H1 (cell line): ENCODE results near the gene RAPGEF1. TPM values are rescaled to one million over a fixed set of nuclear protein-coding genes. Genes with fewer than 3 reads are reported as not detected.

Experiments
- CTCF ChIA-PET: fragments of 300-600 bp; sonication (Branson Sonifier 250); formaldehyde crosslinking; loops from one replicate; lab custom pipeline; 2021; ENCODE audit not compliant: partially characterized antibody; lab: Charles Lee
- POLR2A ChIA-PET: fragments of 300-600 bp; sonication (Branson Sonifier 250); formaldehyde crosslinking; loops from one replicate; lab custom pipeline; 2021; ENCODE audit warnings: inconsistent platforms; ENCODE audit not compliant: partially characterized antibody; lab: Charles Lee
- DNase-seq, 2 experiments: peaks; one replicate each; pipeline versions ENCODE4 v3.0.0 to v3.0.0-alpha.2; 2010 to 2022; ENCODE audit warnings: low spot score in 2 of 2, low read depth in 1 of 2, mixed read lengths in 1 of 2
- FAIRE-seq: peaks from 2 replicates; lab custom pipeline; 2011; peaks lifted over from hg19 to GRCh38; lab: Jason Lieb, UNC
- H2AFZ ChIP-seq: 2 replicates; pipeline ENCODE4 v1.8.1; 2012; ENCODE audit warnings: low read length, inconsistent platforms
- H2AK5ac ChIP-seq: 2 replicates; pipeline ENCODE4 v1.6.1; 2013; ENCODE audit warnings: low read depth, low read length
- H2BK120ac ChIP-seq: replicated peaks from 2 replicates; pipeline ENCODE3; 2013; ENCODE audit warnings: low read depth, low read length, inconsistent platforms
- H2BK12ac ChIP-seq: 2 replicates; pipeline ENCODE4 v1.6.1; 2013; ENCODE audit warnings: low read depth, low read length
- H2BK15ac ChIP-seq: 2 replicates; pipeline ENCODE4 v1.6.1; 2013; ENCODE audit warnings: low read length
- H2BK20ac ChIP-seq: 2 replicates; pipeline ENCODE4 v1.6.1; 2013; ENCODE audit warnings: low read length
- H2BK5ac ChIP-seq: 2 replicates; pipeline ENCODE4 v1.6.1; 2013; ENCODE audit warnings: low read depth, low read length
- H3K14ac ChIP-seq: 2 replicates; pipeline ENCODE4 v1.6.1; 2013; ENCODE audit warnings: inconsistent platforms; ENCODE audit not compliant: insufficient read length
- H3K18ac ChIP-seq: 2 replicates; pipeline ENCODE4 v1.6.1; 2013; ENCODE audit warnings: low read length; ENCODE audit errors: extremely low read depth
- H3K23ac ChIP-seq: 2 replicates; pipeline ENCODE4 v1.6.1; 2013; ENCODE audit warnings: inconsistent platforms; ENCODE audit not compliant: insufficient read length
- H3K23me2 ChIP-seq: 2 replicates; pipeline ENCODE4 v1.6.1; 2013; ENCODE audit warnings: low read depth, low read length
- H3K27ac ChIP-seq: 2 replicates; pipeline ENCODE4 v1.6.1; 2011; ENCODE audit warnings: low read depth, low read length, inconsistent platforms
- H3K27me3 ChIP-seq, 4 experiments: replicated peaks in 1 of 4; 1 replicate in 1 of 4; 2 replicates in 3 of 4; pipeline versions ENCODE4 v1.6.1 to v1.8.1; 2011 to 2013; ENCODE audit warnings: low read length in 3 of 4, mild to moderate bottlenecking in 3 of 4, inconsistent platforms in 2 of 4, mixed read lengths in 2 of 4, moderate library complexity in 1 of 4; ENCODE audit not compliant: control insufficient read depth in 3 of 4, insufficient read depth in 3 of 4; ENCODE audit errors: extremely low read depth in 1 of 4
- H3K36me3 ChIP-seq, 4 experiments: 2 replicates each; pipeline versions ENCODE4 v1.6.1 to v1.8.1; 2011 to 2013; ENCODE audit warnings: mild to moderate bottlenecking in 4 of 4, low read length in 3 of 4, moderate library complexity in 2 of 4, control low read depth in 1 of 4, inconsistent platforms in 1 of 4; ENCODE audit not compliant: insufficient read depth in 4 of 4, control insufficient read depth in 2 of 4
- H3K4ac ChIP-seq: replicated peaks from 2 replicates; pipeline ENCODE3; 2013; ENCODE audit warnings: low read length, low read depth, mixed read lengths, inconsistent platforms; ENCODE audit not compliant: insufficient read length
- H3K4me1 ChIP-seq, 4 experiments: replicated peaks in 1 of 4; 1 replicate in 1 of 4; 2 replicates in 3 of 4; pipeline versions ENCODE4 v1.6.1 to v1.8.1; 2011 to 2013; ENCODE audit warnings: low read length in 3 of 4, inconsistent platforms in 2 of 4, mixed read lengths in 1 of 4; ENCODE audit not compliant: insufficient read depth in 4 of 4, control insufficient read depth in 3 of 4
- H3K4me2 ChIP-seq, 2 experiments: 2 replicates each; pipeline versions ENCODE4 v1.6.1 to v1.8.1; 2011 to 2013; ENCODE audit warnings: low read depth in 2 of 2, low read length in 2 of 2, control low read depth in 1 of 2, inconsistent platforms in 1 of 2, mild to moderate bottlenecking in 1 of 2; ENCODE audit not compliant: insufficient read depth in 1 of 2
- H3K4me3 ChIP-seq, 4 experiments: fragments of 200-600, 300-600 bp in 1 of 4; sonication (generic), shearing (Covaris generic), sonication (Bioruptor Twin) in 1 of 4; 2 replicates each; pipeline versions ENCODE4 v1.5.1 to v1.8.1; 2011 to 2016; ENCODE audit warnings: low read length in 4 of 4, low read depth in 3 of 4, control low read depth in 2 of 4, inconsistent platforms in 2 of 4, mild to moderate bottlenecking in 2 of 4, mixed read lengths in 1 of 4, moderate library complexity in 1 of 4; ENCODE audit not compliant: insufficient read depth in 2 of 4; ENCODE audit errors: extremely low read depth in 1 of 4
- H3K56ac ChIP-seq: replicated peaks from 2 replicates; pipeline ENCODE3; 2013; ENCODE audit warnings: low read depth, mild to moderate bottlenecking, mixed read lengths, low read length, inconsistent platforms; ENCODE audit not compliant: insufficient read length
- H3K79me1 ChIP-seq: 2 replicates; pipeline ENCODE4 v1.6.1; 2013; ENCODE audit warnings: low read depth, low read length, control low read depth
- H3K79me2 ChIP-seq, 2 experiments: 2 replicates each; pipeline versions ENCODE4 v1.6.1 to v1.8.1; 2012 to 2013; ENCODE audit warnings: low read length in 2 of 2, mild to moderate bottlenecking in 2 of 2, inconsistent platforms in 1 of 2; ENCODE audit not compliant: insufficient read depth in 2 of 2, control insufficient read depth in 1 of 2
- H3K9ac ChIP-seq, 4 experiments: replicated peaks in 1 of 4; 1 replicate in 1 of 4; 2 replicates in 3 of 4; pipeline versions ENCODE4 v1.6.1 to v1.8.1; 2011 to 2013; ENCODE audit warnings: low read depth in 3 of 4, low read length in 3 of 4, control low read depth in 2 of 4, mild to moderate bottlenecking in 2 of 4, moderate library complexity in 2 of 4, inconsistent platforms in 1 of 4; ENCODE audit errors: extremely low read depth in 1 of 4
- H3K9me3 ChIP-seq, 2 experiments: 2 replicates each; pipeline versions ENCODE4 v1.6.1 to v1.8.1; 2012 to 2013; ENCODE audit warnings: mild to moderate bottlenecking in 2 of 2, moderate library complexity in 2 of 2, control low read depth in 1 of 2, inconsistent platforms in 1 of 2, low read depth in 1 of 2, low read length in 1 of 2, mixed read lengths in 1 of 2; ENCODE audit not compliant: insufficient read depth in 2 of 2
- H4K20me1 ChIP-seq, 2 experiments: replicated peaks in 1 of 2; 2 replicates each; pipeline versions ENCODE3 to v1.8.1; 2011 to 2013; ENCODE audit warnings: inconsistent platforms in 2 of 2, low read length in 2 of 2, mild to moderate bottlenecking in 1 of 2; ENCODE audit not compliant: insufficient read depth in 2 of 2, control insufficient read depth in 1 of 2
- H4K5ac ChIP-seq: 2 replicates; pipeline ENCODE4 v1.6.1; 2013; ENCODE audit warnings: low read length, low read depth, mixed read lengths, inconsistent platforms; ENCODE audit not compliant: insufficient read length
- H4K8ac ChIP-seq: 2 replicates; pipeline ENCODE4 v1.8.0; 2013; ENCODE audit warnings: mild to moderate bottlenecking, moderate library complexity, low read length, inconsistent platforms; ENCODE audit not compliant: insufficient read depth; ENCODE audit errors: extremely low read depth
- H4K91ac ChIP-seq: replicated peaks from 2 replicates; pipeline ENCODE3; 2013; ENCODE audit warnings: low read length, mixed read lengths, inconsistent platforms; ENCODE audit not compliant: insufficient read length
- CBX8 ChIP-seq: fragments of 300-800, 300-1000 bp; sonication (generic); IDR thresholded peaks from 2 replicates; pipeline ENCODE4 v1.7.1; 2016; ENCODE audit warnings: low read depth, low read length, borderline replicate concordance
- CEBPB ChIP-seq: IDR thresholded peaks from 2 replicates; pipeline ENCODE4 v1.6.1; 2012; ENCODE audit warnings: low read depth, low read length
- KDM4A ChIP-seq: IDR thresholded peaks from one replicate; pipeline ENCODE4 v1.7.1; 2012; ENCODE audit warnings: low read depth, mild to moderate bottlenecking, moderate library complexity, low read length, inconsistent platforms; ENCODE audit not compliant: severe bottlenecking
- MAX ChIP-seq: IDR thresholded peaks from 2 replicates; pipeline ENCODE4 v1.6.1; 2012; ENCODE audit warnings: inconsistent platforms
- NANOG ChIP-seq: IDR thresholded peaks from 2 replicates; pipeline ENCODE4 v1.6.1; 2011; ENCODE audit warnings: low read length, low read depth, mild to moderate bottlenecking, inconsistent platforms; ENCODE audit not compliant: insufficient read depth, poor library complexity, severe bottlenecking
- PHF8 ChIP-seq: fragments of 200-600 bp; sonication (generic); conservative IDR thresholded peaks from 2 replicates; pipeline ENCODE4 v1.7.1; 2012; ENCODE audit warnings: low read depth, mild to moderate bottlenecking, inconsistent platforms, low read length, moderate library complexity
- POLR2AphosphoS5 ChIP-seq: IDR thresholded peaks from 2 replicates; pipeline ENCODE4 v1.6.1; 2011; ENCODE audit warnings: low read depth, low read length
- POU5F1 ChIP-seq: IDR thresholded peaks from 2 replicates; pipeline ENCODE4 v1.6.1; 2011; ENCODE audit warnings: low read depth, mild to moderate bottlenecking, low read length, moderate library complexity
- RXRA ChIP-seq: IDR thresholded peaks from 2 replicates; pipeline ENCODE4 v1.6.1; 2011; ENCODE audit warnings: low read depth, mild to moderate bottlenecking, low read length, moderate library complexity; ENCODE audit not compliant: insufficient read depth
- SP2 ChIP-seq: IDR thresholded peaks from 2 replicates; pipeline ENCODE4 v1.6.1; 2012; ENCODE audit warnings: mild to moderate bottlenecking, low read length, inconsistent platforms
- WGBS, 2 experiments: shearing (Covaris generic) in 1 of 2; methylation state at CpG; one replicate each; pipeline versions ENCODE4 v1.1.6 to v1.1.7; 2013 to 2015; ENCODE audit warnings: low lambda C conversion rate in 2 of 2, mixed read lengths in 2 of 2, inconsistent platforms in 1 of 2, low coverage in 1 of 2, missing lambda C conversion rate in 1 of 2; ENCODE audit not compliant: insufficient replicate concordance in 2 of 2, insufficient coverage in 1 of 2, insufficient read length in 1 of 2; ENCODE audit errors: extremely low coverage in 1 of 2, missing lambda C conversion rate in 1 of 2; 5-methylcytosine and 5-hydroxymethylcytosine counted together
- polyA plus RNA-seq, 7 experiments: library from polyadenylated mRNA; depleted of rRNA in 3 of 7; stranded (reverse) in 5 of 7; unstranded in 2 of 7; fragments of >200 nt in 5 of 7; fragments of 200-250 nt in 2 of 7; gene quantifications; 1 replicate in 5 of 7; 2 replicates in 1 of 7; 4 replicates in 1 of 7; pipeline versions ENCODE4 v1.2.1 to v1.2.3, GENCODE V29; 2011 to 2013; ENCODE audit warnings: missing spikeins in 2 of 7, mixed read lengths in 2 of 7
- total RNA-seq: library from RNA; stranded (reverse); fragmentation: NEBNext Ultra II Directional; extraction: Animal tissue kit (Norgen Biotek cat#: 25700); gene quantifications from 2 replicates; pipeline ENCODE4 v1.2.1, GENCODE V29; 2021
- TF ChIP-seq, protein P1 (sequence below), 3 experiments: IDR thresholded peaks; 1 replicate in 2 of 3; 2 replicates in 1 of 3; pipeline versions ENCODE4 v1.5.1 to v1.6.1; 2011; ENCODE audit warnings: low read length in 3 of 3, mild to moderate bottlenecking in 3 of 3, inconsistent platforms in 2 of 3, low read depth in 1 of 3, moderate library complexity in 1 of 3; ENCODE audit not compliant: insufficient read depth in 1 of 3; ENCODE audit errors: control extremely low read depth in 1 of 3

The RAPGEF1 gene
- total and polyA plus RNA-seq, 2 of the 8 experiments (the other 6 are each of a cell fraction or from before 2014, with no cell fraction given) = 29.7 to 78.9 TPM

- H3K79me2 ChIP-seq = no peaks in the 10 kb centered on the region
- H3K27me3 ChIP-seq = no peaks in the 10 kb centered on the region
- H2BK12ac ChIP-seq = no peak overlapping the region
- no peak overlapping the region for H3K4ac ChIP-seq
- no peak overlapping the region for H3K56ac ChIP-seq
- no peak overlapping the region for H2BK120ac ChIP-seq
- H4K5ac ChIP-seq = no peak overlapping the region
- H3K18ac ChIP-seq = no peak overlapping the region
- no peak for DNase-seq
- no peak overlapping the region for H3K4me2 ChIP-seq
- ChIA-PET POLR2A (interaction anchor here (0.7 to 1.8 kb wide), 2 partner anchors 18 to 106 kb away, joined by 3 to 6 read pairs; no protein-coding TSS in a partner anchor), CTCF (interaction anchor here (0.5 to 6.4 kb wide), 6 partner anchors 11 to 1790 kb away, joined by 3 to 33 read pairs (median 3); no protein-coding TSS in a partner anchor)
- no peak overlapping the region for H4K8ac ChIP-seq
- no peak overlapping the region for H3K23ac ChIP-seq
- H3K14ac ChIP-seq = no peak overlapping the region
- H3K36me3 ChIP-seq = peaks cover 0 to 10% (median 7%) of the 10 kb centered on the region in 4 experiments; a peak in 6 of 8 replicates
- H2AK5ac ChIP-seq = no peak overlapping the region
- no peak overlapping the region for H2AFZ ChIP-seq
- no peaks in the 10 kb centered on the region for H3K9me3 ChIP-seq
- peaks cover 2 to 6% of the 10 kb centered on the region in 2 experiments for H4K20me1 ChIP-seq
- no peak overlapping the region for H3K4me3 ChIP-seq
- H2BK15ac ChIP-seq = no peak overlapping the region
- H4K91ac ChIP-seq = no peak overlapping the region
- H2BK20ac ChIP-seq = no peak overlapping the region
- no peaks in the 10 kb centered on the region for H3K79me1 ChIP-seq
- H2BK5ac ChIP-seq = no peak overlapping the region
- 98% methylated on average over 8 of the region's 8 CpGs; no CpG with 5 or more reads in 1 of the 2 experiments for WGBS, 2 experiments
- H3K4me1 ChIP-seq = peaks cover 0 to 10% (median 3%) of the 10 kb centered on the region in 4 experiments; a peak in 4 of 7 replicates
- FAIRE-seq = no peak
- H3K9ac ChIP-seq = no peak overlapping the region
- no peak overlapping the region for H3K27ac ChIP-seq
- H3K23me2 ChIP-seq = no peaks in the 10 kb centered on the region
- TF ChIP-seq KDM4A = no peak
- no peak for TF ChIP-seq CBX8
- TF ChIP-seq PHF8 = no peak
- TF ChIP-seq NANOG = no peak
- TF ChIP-seq RXRA = no peak
- no peak for TF ChIP-seq POU5F1
- no peak for TF ChIP-seq POLR2AphosphoS5
- TF ChIP-seq MAX = no peak
- TF ChIP-seq, protein P1, sequence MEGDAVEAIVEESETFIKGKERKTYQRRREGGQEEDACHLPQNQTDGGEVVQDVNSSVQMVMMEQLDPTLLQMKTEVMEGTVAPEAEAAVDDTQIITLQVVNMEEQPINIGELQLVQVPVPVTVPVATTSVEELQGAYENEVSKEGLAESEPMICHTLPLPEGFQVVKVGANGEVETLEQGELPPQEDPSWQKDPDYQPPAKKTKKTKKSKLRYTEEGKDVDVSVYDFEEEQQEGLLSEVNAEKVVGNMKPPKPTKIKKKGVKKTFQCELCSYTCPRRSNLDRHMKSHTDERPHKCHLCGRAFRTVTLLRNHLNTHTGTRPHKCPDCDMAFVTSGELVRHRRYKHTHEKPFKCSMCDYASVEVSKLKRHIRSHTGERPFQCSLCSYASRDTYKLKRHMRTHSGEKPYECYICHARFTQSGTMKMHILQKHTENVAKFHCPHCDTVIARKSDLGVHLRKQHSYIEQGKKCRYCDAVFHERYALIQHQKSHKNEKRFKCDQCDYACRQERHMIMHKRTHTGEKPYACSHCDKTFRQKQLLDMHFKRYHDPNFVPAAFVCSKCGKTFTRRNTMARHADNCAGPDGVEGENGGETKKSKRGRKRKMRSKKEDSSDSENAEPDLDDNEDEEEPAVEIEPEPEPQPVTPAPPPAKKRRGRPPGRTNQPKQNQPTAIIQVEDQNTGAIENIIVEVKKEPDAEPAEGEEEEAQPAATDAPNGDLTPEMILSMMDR (IDR thresholded peaks at IDR 0.05; ENCODE audit: control extremely low read depth in 1 of 3, insufficient read depth in 1 of 3, low read depth in 1 of 3, low read length in 3 of 3) = no peak
- TF ChIP-seq SP2 = no peak
- no peak for TF ChIP-seq CEBPB
Measured at GRCh38 chr9:131627326-131627647, 112.6 kb downstream of the RAPGEF1 start.
